Activated CD8-positive, alpha-beta T cell treated with anti-CD3 and anti-CD28 coated beads for 36 hours (primary cell): ENCODE data around the gene ERCC8. TPM values are rescaled to one million over a fixed set of nuclear protein-coding genes. Genes with fewer than 3 reads are reported as not detected.

Source experiments
- ATAC-seq: fragments of 200-7000 bp; cut with Tn5 transposase; one replicate; pipeline ENCODE4 v1.10.0; 2021; ENCODE audit warnings: mild to moderate bottlenecking, moderate library complexity
- CTCF ChIA-PET: fragments of 350-600 bp; sonication (Branson Sonifier 250); formaldehyde crosslinking; loops from one replicate; lab custom pipeline; 2021; ENCODE audit warnings: antibody characterized with exemption; lab: Charles Lee
- POLR2A ChIA-PET: fragments of 350-600 bp; sonication (Branson Sonifier 250); formaldehyde crosslinking; loops from one replicate; lab custom pipeline; 2021; ENCODE audit warnings: antibody characterized with exemption; lab: Charles Lee
- DNase-seq: peaks from one replicate; pipeline ENCODE4 v3.0.0-alpha.2; 2020
- H3K27ac Mint-ChIP-seq: one replicate; pipeline ENCODE4 v1.8.0; 2021; ENCODE audit warnings: mild to moderate bottlenecking, mixed read lengths
- H3K27me3 Mint-ChIP-seq: one replicate; pipeline ENCODE4 v1.8.0; 2021; ENCODE audit warnings: mixed read lengths
- H3K36me3 Mint-ChIP-seq: one replicate; pipeline ENCODE4 v1.8.0; 2021; ENCODE audit warnings: low read depth, mixed read lengths
- H3K4me1 Mint-ChIP-seq: one replicate; pipeline ENCODE4 v1.8.0; 2021; ENCODE audit warnings: low read depth, mixed read lengths
- H3K4me3 Mint-ChIP-seq: one replicate; pipeline ENCODE4 v1.8.0; 2021; ENCODE audit warnings: mild to moderate bottlenecking, moderate library complexity, mixed read lengths
- H3K9me3 Mint-ChIP-seq: one replicate; pipeline ENCODE4 v1.8.0; 2021; ENCODE audit warnings: mixed read lengths
- CTCF ChIP-seq: fragments of 200-600 bp; IDR thresholded peaks from one replicate; pipeline ENCODE4 v1.8.0; 2022; ENCODE audit warnings: antibody characterized with exemption, mild to moderate bottlenecking
- intact Hi-C: fragments of 100-400 bp; cut with micrococcal nuclease; formaldehyde crosslinking; loops from one replicate; pipeline ENCODE4 v1.10.0; 2022
- total RNA-seq, 2 experiments: library from RNA; stranded (reverse); gene quantifications; one replicate each; pipeline ENCODE4 v1.2.3, GENCODE V29; 2021

The ERCC8 gene
- total RNA-seq, 2 experiments from 2014 or later: 10.8 to 11.7 TPM

GRCh38 chr5:60827201-60827600 lies 117.7 kb downstream of the ERCC8 start:
- DNase-seq: no peak
- H3K4me1 Mint-ChIP-seq: no peaks in the 10 kb centered on the region

GRCh38 chr5:60826653-60827052 lies 118.2 kb downstream of the ERCC8 start:
- ATAC-seq (no peak), DNase-seq (no peak)
- ChIA-PET CTCF (no interaction called here), POLR2A (no interaction called here)
- Mint-ChIP-seq H3K4me3 (no peak overlapping the region), H3K27me3 (peaks cover 4% of the 10 kb centered on the region), H3K9me3 (no peaks in the 10 kb centered on the region), H3K27ac (no peak overlapping the region), H3K36me3 (no peaks in the 10 kb centered on the region), H3K4me1 (no peaks in the 10 kb centered on the region)
- no peak for TF ChIP-seq CTCF
- intact Hi-C loops: no loop called here

More at GRCh38 chr5:60827201-60827600, 117.7 kb downstream of the ERCC8 start:
- H3K9me3 Mint-ChIP-seq: no peaks in the 10 kb centered on the region
- ATAC-seq: no peak
- POLR2A ChIA-PET: no interaction called here
- intact Hi-C loops: no loop called here
- H3K36me3 Mint-ChIP-seq: no peaks in the 10 kb centered on the region
- CTCF ChIA-PET: no interaction called here
- no peak for TF ChIP-seq CTCF
- H3K4me3 Mint-ChIP-seq: no peak overlapping the region
- no peak overlapping the region for H3K27ac Mint-ChIP-seq
- peaks cover 5% of the 10 kb centered on the region for H3K27me3 Mint-ChIP-seq

Other genes starting within 250 kb of the ERCC8 start
- gene DEPDC1B, start 244.9 kb downstream of the ERCC8 start, total RNA-seq: 10 to 100 TPM; 30.2 to 34.1 TPM
- under 1 TPM in 1 of 2 experiments, not detected in 1; 0.18 TPM for gene ELOVL7, start 100.8 kb downstream of the ERCC8 start, total RNA-seq
- 10 to 100 TPM; 41.2 to 46.6 TPM for gene NDUFAF2, start 135 bp upstream of the ERCC8 start, total RNA-seq
- gene SMIM15, start 217.4 kb upstream of the ERCC8 start, total RNA-seq: 10 to 100 TPM; 58.9 to 64.3 TPM